DMS53 (cell line): ENCODE results near the gene GALNT10.

Source experiments
- DNase-seq: peaks from one replicate; lab custom pipeline; 2025; lab: John Stamatoyannopoulos, UW

The GALNT10 gene

GRCh38 chr5:154179846-154180710 is 10.5 kb upstream of the GALNT10 start:
- peak; percentile 85 for DNase-seq

- no peak for DNase-seq
Measured at GRCh38 chr5:154181161-154181560, 9.4 kb upstream of the GALNT10 start.

- DNase-seq, result peak; percentile 77
Measured at GRCh38 chr5:154189256-154189818, 1.2 kb upstream of the GALNT10 start.

GRCh38 chr5:154189819-154190594 is 526 bp upstream of the GALNT10 start:
- DNase-seq, result peak; percentile 93

- DNase-seq, result peak; percentile 39
Measured at GRCh38 chr5:154191467-154192261, 1.1 kb downstream of the GALNT10 start.

- DNase-seq, result no peak
Measured at GRCh38 chr5:154193283-154193682, 2.8 kb downstream of the GALNT10 start.

GRCh38 chr5:154193701-154194121 is 3.2 kb downstream of the GALNT10 start:
- no peak for DNase-seq

GRCh38 chr5:154194345-154195329 is 4.1 kb downstream of the GALNT10 start:
- DNase-seq, result no peak

- DNase-seq, result peak; percentile 40
Measured at GRCh38 chr5:154196281-154196680, 5.7 kb downstream of the GALNT10 start.

GRCh38 chr5:154196955-154197652 is 6.6 kb downstream of the GALNT10 start:
- peak; percentile 85 for DNase-seq

GRCh38 chr5:154197801-154198491 is 7.4 kb downstream of the GALNT10 start:
- DNase-seq, result peak; percentile 99

- peak; percentile 93 for DNase-seq
Measured at GRCh38 chr5:154198611-154199230, 8.2 kb downstream of the GALNT10 start.

- peak; percentile 71 for DNase-seq
Measured at GRCh38 chr5:154199263-154199662, 8.7 kb downstream of the GALNT10 start.

GRCh38 chr5:154199671-154200220 is 9.2 kb downstream of the GALNT10 start:
- peak; percentile 50 for DNase-seq

GRCh38 chr5:154200221-154200620 is 9.7 kb downstream of the GALNT10 start:
- no peak for DNase-seq

- no peak for DNase-seq
Measured at GRCh38 chr5:154201108-154201769, 10.7 kb downstream of the GALNT10 start.

GRCh38 chr5:154202379-154203260 is 12.1 kb downstream of the GALNT10 start:
- DNase-seq, result no peak
